22Rv1 (cell line): ENCODE measurements around the gene SYT7.

Experiments used
- CTCF ChIP-seq: fragments of 450-650 bp; IDR thresholded peaks from 2 replicates; pipeline ENCODE4 v1.5.1; 2017; ENCODE audit warnings: mild to moderate bottlenecking
- ZFX ChIP-seq: fragments of 450-650 bp; IDR thresholded peaks from 2 replicates; pipeline ENCODE4 v1.6.1; 2017; ENCODE audit warnings: antibody characterized with exemption, borderline replicate concordance

- TF ChIP-seq CTCF (no peak), ZFX (no peak)
These were observed 99.9 kb downstream of the SYT7 start for GRCh38 chr11:61480994-61481335.
